ENCODE results near the gene AFTPH.

The AFTPH gene

DNA sequence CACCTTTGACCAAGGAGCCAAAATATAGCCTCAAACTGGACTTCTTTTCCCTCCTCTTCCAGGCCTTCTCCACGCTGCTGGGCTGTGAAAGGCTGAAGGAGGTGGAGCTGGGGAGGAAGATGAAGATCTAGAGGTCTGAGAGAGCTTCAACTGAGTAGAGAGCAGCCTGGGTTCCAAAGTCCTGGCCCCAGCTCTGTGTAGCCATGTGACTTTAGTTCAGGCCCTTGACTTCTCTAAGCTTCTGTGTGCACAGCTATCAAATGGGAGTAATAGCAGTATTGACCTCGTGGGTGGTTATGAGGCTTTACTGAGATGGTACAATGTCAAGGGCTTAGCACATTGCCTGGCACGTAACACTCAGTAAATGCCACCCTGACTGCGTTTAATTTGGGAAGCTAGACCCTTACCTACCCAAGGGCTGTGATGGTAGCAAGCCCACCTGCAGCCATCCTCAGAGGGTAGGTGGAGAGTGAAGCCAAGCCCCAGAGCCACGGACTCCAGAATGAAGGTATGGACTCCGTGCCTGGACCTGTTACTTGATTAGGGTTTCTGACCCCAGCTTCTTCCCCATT lies 91.2 kb downstream of the AFTPH start:
- no peak for DNase-seq

DNA sequence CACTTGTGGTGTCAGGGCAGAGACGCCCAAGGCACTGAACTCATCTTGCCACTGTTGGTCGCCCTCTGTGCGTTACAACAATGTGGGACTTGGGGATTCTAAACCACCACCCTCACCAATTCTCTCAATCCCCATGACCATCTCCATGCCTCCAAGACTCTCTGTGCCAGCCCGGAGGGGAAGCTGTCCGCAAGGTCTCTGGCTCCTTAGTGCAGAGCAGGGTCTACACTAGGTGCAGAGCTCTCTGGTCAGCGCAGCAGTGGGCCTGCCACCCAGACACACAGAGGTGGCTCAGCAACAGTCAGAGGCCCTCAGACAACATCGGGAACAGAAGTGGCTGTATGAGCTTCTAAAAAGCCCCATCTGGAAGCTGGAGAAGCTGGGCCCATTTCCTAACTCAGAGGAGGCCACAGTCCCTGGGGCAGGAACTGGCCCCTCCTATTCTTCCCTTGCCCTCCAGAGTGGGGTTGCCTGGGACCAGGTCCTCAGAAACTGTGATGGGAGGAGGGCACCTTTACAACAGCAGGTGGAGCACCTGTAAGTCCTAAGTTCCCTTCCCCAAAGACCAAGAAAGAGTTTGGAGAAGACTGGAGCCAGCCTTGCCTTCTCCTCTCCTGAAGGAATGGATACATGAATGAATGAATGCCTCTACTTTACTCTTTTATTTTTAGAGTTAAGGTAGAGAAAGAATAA lies 91.9 kb downstream of the AFTPH start:
- DNase-seq, result no peak

DNA sequence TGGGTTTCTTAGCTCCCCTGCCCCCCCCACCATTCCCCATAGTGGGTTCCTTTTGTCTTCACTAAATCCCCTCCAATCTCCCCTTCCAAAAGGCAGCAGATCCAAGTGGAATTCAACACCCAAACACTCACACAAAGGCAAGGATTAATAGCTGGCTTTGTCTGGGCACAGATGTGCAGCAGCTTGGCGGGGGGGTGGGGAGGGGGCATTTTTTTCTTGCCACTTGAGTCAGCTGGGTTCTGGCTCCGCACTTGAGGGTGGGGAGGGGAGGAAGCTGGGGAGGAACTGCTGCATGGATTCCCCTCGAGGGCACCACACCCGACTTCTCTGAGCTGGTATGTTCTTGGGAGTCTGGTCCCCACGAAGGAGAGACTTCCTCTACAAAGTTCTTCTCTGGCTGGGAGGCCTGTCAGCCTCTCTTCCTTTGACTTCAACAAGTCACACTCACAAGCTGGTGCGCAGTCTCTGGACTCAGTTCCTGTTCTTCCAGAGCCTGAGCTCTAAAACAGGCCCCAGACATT lies 93.6 kb downstream of the AFTPH start:
- DNase-seq, result no peak

DNA sequence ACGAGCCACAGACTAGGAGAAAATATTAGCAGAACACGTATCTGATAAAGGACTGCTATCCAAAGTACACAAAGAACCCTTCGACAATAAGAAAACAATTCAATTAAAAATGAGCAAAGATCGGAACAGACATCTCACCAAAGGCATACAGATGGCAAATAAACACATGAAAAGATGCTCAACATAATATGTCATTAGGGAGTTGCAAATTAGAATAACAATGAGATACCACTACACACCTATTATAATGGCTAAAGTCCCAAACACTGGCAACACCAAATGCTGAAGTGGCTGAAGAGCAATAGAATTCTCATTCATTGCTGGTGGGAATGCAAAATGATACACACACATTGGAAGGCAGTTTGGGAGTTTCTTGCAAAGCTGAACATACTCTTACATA lies 96.5 kb downstream of the AFTPH start:
- DNase-seq, result no peak

DNA sequence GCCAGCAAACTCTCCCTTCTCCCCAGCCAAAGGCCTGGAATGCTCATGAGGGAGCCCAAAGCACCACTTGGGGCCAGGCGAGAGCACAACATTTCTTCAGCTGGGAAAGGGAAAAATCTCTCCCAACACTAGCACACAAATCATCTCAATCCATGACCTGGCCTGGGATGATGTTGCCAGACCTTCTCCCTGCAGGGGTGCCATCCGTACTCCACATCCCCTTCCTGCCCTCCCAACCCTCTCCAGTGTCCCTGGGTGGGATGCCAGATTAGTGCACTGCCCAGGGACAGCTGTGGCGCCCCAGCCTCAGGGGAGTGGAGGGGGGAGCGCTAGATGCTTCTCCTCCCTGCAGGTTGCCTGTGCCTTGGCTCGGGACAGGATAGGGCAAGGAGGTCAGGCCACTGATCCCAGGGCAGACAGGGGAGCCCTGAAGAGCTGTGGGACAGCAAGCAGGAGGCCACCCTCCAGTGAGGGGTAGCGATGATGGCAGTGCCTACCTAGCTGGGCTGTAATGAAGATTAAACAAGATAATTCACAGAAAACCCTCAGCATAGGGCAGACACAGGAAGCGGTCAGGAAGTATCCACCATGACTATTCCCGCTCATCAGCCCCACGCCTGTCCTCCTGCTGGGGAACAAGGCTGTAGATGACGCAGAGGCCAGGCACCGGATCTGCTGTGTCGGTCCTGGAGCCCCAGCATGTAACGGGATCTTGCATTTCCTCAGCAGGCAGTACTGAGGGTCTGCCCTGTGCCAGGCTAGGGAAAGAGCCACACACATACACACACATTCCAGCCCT lies 98.5 kb downstream of the AFTPH start:
- DNase-seq, result no peak

DNA sequence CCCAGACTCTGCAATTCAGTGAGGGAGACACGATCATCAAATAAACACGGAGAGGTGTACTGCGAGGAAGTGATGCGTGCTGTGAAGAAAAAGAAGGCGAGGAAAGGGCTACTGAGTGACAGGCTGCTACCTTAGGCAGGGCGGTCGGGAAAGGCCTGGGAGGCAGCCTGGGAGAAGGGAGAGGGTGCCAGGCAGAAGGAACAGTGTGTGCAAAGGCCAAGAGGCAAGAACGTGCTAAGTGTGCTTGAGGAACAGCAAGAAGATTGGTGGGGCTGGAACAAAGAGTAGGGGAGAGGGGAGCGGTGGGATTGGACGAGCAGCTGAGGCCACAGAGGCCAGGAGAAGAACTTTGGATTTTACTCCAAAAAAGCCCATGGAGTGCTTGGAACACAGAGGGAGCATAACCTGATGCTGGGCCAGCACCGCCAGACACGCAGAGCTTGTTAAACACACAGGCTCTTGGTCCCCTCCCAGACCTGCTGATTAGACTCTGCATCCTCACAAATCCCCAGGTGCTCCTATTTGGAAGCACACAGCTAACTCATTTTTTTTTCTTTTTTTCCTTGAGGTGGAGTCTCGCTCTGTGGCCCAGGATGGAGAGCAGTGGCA lies 99.2 kb downstream of the AFTPH start:
- no peak for DNase-seq

DNA sequence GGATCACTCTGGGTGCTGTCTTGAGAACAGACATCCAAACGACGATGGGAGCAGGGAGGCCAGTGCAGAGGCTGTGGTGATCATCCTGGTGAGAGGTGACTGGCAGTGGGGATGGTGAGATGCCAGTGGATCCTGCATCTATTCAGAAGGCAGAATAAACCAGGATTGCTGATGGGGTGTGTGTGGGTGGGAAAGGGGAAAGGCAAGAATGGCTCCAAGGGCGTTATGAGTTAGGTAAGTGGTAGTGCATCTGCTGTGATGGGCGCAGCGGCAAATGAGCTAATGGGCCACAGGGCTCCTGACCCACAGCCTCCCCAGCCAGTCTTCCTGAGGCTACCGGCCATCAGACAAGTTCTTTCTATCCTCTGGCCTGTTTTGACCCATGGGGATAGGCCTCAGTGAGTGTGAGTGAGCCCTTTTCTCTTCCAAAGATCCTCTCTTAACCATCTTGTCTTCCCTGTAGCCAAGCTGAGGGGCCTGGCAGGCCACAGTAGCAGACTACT lies 100.0 kb downstream of the AFTPH start:
- no peak for DNase-seq

DNA sequence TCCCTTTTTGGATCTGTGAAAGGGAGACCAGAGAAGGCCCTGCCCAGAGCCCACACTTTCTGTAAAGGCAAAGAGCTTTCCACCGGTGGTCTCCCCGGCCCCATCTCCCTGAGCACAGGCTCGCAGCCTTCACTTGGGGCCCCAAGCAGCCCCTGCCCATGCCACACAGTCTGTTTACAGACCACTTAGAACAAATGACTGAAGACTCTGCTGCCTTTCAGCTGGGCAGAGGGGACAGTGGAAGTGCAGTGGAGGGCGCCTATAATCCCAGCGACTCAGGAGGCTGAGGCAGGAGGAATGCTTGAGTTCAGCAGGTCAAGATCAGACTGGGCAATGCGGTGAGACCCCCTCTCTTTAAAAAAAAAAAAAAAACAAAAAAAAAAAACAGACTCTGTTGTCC lies 100.7 kb downstream of the AFTPH start:
- no peak for DNase-seq

DNA sequence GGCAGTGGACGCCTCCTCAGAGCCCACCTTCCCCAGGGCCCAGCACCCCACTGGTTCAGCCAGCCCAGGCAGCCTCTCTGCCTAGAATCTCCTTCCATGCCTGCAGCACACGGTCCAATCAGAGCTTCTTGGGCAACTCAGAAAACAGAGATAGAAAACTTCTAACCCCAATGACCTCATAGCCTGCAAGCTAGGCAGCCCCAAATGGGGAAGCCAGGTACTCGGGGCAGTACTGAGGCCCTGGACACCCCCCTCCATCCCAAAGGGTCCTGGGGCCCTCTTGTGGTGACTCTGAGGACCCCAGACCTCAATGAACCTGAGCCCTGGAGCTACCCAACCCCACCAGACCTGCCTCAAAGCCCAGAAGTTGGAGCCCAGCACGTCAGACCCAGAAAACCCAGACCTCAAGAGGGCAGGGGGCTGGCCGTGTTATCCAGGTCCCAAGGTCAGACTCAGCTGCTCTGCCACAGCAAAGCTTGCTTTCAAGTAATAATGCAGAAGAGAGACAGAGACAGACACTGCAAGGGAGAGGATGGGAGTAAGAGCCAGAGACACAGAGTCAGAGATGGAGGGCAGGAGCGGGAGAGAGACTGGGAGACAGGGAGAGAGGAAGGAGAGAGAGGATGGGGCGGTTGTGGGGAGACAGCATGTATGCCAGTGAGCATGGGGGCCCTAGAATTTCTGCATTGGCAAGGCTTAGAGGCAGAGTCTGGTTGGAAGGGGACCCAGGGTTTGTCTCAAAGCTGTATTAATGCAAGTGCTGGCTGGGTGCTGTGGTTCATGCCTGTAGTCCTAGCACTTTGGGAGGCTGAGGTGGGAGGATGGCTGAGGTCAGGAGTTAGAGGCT lies 101.4 kb downstream of the AFTPH start:
- DNase-seq, result no peak

DNA sequence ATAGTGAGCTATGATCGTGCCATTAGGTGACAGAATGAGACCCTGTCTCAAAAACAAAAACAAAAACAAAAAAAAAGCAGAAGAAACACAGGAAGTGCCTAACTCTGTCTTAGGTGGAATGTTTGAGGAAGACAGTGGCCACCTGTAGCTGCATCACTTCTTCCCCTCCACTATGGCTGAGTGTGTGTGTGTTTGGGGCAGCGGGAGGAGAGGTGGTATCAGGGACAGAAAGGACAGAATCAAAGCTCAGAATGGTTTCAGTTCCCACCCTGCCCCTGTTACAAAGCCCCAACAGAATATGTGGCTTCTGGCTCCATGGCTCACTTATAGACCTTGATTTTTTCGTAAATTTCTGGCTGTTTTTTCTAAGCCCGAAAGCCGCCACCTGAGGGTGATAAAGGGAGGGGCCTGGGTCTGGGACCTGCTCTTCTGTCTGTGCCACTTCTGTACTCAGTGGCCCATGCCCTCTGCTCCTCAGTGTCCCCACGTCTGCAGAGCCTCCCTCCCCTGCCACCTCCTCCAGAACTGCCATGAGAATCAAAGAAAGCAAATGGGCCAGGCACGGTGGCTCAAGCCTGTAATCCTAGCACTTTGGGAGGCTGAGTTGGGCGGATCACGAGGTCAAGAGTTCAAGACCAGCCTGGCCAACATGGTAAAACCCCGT lies 102.2 kb downstream of the AFTPH start:
- DNase-seq, result no peak

DNA sequence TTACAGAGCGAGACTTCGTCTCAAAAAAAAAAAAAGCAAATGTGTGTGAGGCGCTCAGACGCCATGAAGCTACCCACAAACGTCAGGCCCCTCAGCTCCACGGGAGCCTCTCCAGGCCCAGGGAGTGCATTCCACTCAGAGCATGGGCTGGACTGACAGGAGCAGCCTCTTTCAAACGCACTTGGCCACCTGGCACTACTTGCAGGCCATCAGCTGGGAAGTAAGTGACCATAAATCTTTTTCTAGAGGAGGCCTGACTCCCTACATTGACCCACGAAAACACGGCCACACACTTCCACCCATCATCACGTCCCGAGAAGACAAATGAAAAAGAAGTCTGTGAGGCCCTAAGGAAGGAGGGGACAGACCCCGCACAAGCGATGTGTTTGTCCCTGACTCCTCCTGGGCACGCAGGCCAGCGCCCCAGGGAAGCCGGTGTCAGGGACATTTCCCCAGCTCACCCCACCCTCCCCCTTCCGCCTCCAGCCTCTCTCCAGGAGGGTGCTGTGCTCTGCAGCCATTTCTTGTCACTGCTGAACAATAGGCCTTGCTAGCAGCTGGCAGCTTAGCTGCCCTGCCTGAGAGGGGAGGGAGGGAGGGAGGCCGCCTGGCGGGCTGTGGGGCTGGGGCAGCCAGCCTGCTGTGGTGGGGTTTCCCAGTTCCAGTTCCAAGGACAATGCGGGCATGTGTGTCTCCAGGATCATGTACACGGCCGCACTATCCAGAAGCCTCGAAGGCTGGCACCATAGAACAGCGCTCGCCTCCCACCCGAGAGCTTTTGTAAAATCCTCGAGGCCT lies 103.0 kb downstream of the AFTPH start:
- DNase-seq, result no peak

DNA sequence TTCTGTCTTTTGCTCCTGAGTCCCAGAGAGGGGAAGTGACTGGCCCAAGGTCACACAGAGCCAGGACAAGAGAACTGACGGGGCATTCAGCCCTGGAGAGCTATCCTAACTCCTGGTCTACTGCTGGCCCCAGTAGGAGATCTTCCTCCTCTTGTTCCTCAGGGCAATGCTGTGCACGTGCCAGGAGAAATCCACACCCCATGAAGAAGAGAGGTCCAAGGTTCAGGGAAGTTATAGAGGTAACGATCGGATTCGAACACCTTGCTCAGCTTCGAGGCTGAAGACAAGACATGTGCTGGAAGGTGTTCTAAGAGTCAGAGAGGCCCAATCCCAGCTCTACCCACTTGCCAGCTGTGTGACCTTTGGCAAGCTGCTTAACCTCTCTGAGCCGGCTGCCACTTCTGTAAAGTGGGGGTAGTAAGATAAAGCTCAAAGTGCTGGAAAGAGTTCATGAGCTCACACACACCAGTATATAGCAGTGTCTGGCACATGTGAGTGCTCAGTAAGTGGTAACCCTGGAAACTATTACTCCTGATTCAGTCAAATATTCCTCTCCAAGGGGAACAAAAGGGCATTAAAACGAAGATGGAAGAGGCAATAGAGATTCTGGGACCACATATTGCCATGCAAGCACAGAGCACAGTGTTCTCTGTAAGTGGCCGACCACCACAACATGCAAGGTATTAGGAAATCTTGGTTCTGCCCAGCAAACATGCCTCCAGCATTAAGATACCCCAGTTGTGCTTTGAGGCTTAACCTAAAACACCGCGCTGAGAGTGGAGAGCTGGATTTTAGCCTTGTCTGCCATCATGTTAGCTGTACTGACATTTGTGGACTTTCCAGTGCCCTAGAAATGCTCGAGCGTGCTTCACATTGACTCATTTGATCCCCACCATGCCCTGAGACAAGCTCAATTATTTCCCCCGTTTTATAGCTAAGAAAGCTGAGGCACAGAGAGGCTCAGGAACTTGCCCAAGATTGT lies 104.0 kb downstream of the AFTPH start:
- no peak for DNase-seq

DNA sequence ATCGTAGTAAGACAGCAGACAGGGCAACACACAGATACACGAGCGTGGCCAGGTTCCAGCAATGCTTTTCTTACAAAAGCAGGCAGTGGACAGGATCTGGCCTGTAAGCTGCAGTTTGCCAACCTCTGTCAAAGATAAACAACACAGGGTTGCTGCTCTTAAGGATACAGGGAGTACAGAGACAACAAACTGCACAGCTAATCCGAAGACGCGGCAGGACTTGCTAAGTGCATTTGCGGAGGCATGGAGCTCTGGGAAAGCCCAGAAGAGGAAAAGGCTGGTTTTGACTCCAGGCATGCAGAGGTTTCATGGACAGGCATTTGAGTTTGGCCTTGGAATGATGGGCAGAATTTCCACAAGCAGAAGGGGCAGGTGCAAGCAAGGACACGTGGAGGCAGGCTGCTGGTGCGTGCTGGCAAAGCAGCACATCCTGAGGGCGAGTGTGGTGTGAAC lies 105.2 kb downstream of the AFTPH start:
- no peak for DNase-seq

DNA sequence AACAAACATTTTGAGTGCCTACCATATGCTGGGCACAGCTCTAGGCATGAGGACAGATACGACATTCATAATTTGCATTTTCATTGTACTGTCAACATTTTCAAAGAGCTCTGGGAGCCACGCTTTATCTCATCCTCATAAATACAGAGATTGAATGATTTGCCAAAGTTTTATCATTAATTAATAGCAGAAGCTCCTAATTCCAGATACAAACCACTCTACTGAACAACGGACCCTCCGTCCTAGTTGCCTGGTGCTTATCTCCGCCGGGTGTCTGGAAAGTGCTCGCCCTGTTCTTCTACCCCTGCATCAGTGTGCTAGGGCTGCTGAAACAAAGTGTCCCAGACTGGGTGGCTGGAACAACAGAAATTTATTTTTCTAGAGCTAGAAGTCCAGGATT lies 105.7 kb downstream of the AFTPH start:
- DNase-seq, result no peak

DNA sequence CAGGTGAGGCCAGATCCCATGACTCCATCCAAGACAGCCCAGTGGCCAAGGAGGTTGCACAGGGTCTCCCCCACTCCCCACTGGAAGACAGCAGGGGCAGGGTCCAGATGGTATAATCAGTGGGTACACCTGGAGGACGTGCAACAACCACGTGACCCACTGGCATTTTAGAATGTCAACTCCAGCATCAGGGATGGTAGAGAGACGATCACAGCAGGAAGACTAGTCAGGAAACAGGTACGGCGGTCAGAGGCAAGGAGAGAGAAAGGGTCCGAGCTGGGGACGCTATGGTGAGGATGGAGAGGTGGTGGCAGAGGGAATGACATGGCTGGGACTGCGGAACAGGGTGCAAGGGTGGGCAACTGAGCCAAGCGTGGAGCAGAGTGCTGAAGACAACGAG lies 106.6 kb downstream of the AFTPH start:
- no peak for DNase-seq

DNA sequence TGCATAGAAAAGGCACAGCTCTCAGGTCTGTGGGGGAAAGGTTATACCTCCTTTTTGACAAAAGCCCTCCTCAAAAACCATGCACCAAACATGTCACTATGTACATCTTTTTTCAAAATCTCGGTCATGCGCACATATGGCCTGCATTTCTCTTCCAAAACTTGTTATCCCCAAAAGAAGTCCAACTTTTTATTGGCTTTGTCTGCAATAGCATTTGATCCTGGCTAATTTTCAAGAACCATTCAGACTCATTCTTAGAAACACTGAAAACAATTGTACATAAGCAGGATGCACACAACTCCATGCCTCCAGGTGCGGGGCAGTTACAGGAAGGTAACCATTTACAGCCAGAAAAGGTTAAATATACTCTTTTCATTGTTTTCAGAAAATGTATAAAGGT lies 107.6 kb downstream of the AFTPH start:
- DNase-seq, result no peak

DNA sequence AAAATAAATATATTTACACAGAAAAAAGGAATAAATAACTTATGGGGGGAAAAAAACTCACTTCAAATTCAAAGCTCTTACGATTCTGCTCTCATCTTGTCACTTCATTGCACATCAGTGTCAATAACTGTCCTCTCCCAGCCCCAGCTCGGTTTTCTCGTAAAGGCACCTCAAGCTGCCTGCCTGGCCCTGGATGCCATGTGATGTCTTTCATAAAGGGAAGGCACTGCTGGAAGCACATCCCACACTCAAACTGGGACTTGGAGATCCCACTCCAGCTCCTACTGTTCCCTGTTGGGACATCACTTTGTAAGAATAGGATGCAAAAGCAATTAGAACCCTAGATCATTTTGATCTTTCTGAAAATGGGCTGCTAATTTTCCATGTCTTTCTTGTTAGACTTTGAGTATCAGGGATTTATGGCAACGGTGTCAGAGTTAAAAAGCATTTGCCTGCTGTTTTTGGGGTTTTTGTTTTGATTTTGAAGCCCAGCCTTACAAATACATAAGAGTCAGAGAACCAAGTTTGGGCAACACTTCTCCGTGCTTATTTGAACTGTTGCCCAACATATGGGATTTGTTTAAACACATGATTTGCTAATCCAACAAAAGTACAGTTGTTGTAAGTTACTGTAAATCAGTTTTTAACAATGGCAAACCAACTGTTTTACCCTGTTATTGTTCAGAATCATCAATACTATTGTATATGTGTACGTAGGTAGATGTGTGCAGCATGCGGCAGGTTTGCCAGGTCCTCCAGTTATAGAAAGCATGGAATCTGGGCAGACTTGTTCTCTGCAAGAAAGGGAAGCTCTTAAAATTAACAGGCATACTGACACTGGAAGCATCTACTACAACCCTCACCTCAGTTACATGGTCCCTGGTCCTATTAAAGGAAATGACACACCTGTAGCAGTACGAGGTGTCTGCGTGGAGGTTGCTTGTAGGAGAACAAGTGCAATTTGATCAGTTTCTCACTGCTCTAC lies 109.0 kb downstream of the AFTPH start:
- DNase-seq, result no peak
